Measurements from ENCODE around the gene MACROD2.
"Not testable (repeated sequence)": the region's sequence is repeated elsewhere in the genome, so short reads cannot be mapped to it uniquely, and the experiment has no call there.

Gene MACROD2

GRCh38 chr20:15176929-15177328, 1181.6 kb downstream of the MACROD2 start:
- no peaks in the 10 kb centered on the region for H3K9me3 ChIP-seq (ENCODE audit: low read length)
- H3K36me3 ChIP-seq (ENCODE audit: insufficient read depth, low read length): no peaks in the 10 kb centered on the region
- H2AFZ ChIP-seq (ENCODE audit: low read depth, low read length): no peak overlapping the region
- H3K27me3 ChIP-seq (ENCODE audit: insufficient read depth, low read length): no peaks in the 10 kb centered on the region
- no peak overlapping the region for H3K4me3 ChIP-seq (ENCODE audit: low read length)
- no peaks in the 10 kb centered on the region for H3K4me1 ChIP-seq (ENCODE audit: insufficient read depth, low read length)

GRCh38 chr20:15178581-15178980, 1183.3 kb downstream of the MACROD2 start:
- H3K4me1 ChIP-seq (ENCODE audit: insufficient read depth, low read length): no peaks in the 10 kb centered on the region
- no peaks in the 10 kb centered on the region for H3K27me3 ChIP-seq (ENCODE audit: insufficient read depth, low read length)
- no peak overlapping the region for H3K4me3 ChIP-seq (ENCODE audit: low read length)
- no peaks in the 10 kb centered on the region for H3K36me3 ChIP-seq (ENCODE audit: insufficient read depth, low read length)
- no peak overlapping the region for H2AFZ ChIP-seq (ENCODE audit: low read depth, low read length)
- no peaks in the 10 kb centered on the region for H3K9me3 ChIP-seq (ENCODE audit: low read length)

- no peaks in the 10 kb centered on the region for H3K27me3 ChIP-seq (ENCODE audit: insufficient read depth, low read length)
- no peaks in the 10 kb centered on the region for H3K4me1 ChIP-seq (ENCODE audit: insufficient read depth, low read length)
- no peaks in the 10 kb centered on the region for H3K9me3 ChIP-seq (ENCODE audit: low read length)
- no peaks in the 10 kb centered on the region for H3K36me3 ChIP-seq (ENCODE audit: insufficient read depth, low read length)
- no peak overlapping the region for H2AFZ ChIP-seq (ENCODE audit: low read depth, low read length)
- H3K4me3 ChIP-seq (ENCODE audit: low read length): no peak overlapping the region
Measured at GRCh38 chr20:15179381-15179780, 1184.1 kb downstream of the MACROD2 start.

GRCh38 chr20:15179781-15180180, 1184.5 kb downstream of the MACROD2 start:
- Histone ChIP-seq H3K36me3 (ENCODE audit: insufficient read depth, low read length) (no peaks in the 10 kb centered on the region), H3K9me3 (ENCODE audit: low read length) (no peaks in the 10 kb centered on the region), H2AFZ (ENCODE audit: low read depth, low read length) (no peak overlapping the region), H3K27me3 (ENCODE audit: insufficient read depth, low read length) (no peaks in the 10 kb centered on the region), H3K4me1 (ENCODE audit: insufficient read depth, low read length) (no peaks in the 10 kb centered on the region), H3K4me3 (ENCODE audit: low read length) (no peak overlapping the region)

GRCh38 chr20:15185322-15185721, 1190.0 kb downstream of the MACROD2 start:
- Histone ChIP-seq H3K4me3 (ENCODE audit: low read length) (no peak overlapping the region), H3K36me3 (ENCODE audit: insufficient read depth, low read length) (no peaks in the 10 kb centered on the region), H2AFZ (ENCODE audit: low read depth, low read length) (no peak overlapping the region), H3K27me3 (ENCODE audit: insufficient read depth, low read length) (no peaks in the 10 kb centered on the region), H3K9me3 (ENCODE audit: low read length) (no peaks in the 10 kb centered on the region), H3K4me1 (ENCODE audit: insufficient read depth, low read length) (no peaks in the 10 kb centered on the region)

GRCh38 chr20:15185913-15186312, 1190.6 kb downstream of the MACROD2 start:
- H3K4me3 ChIP-seq (ENCODE audit: low read length): no peak overlapping the region
- H3K36me3 ChIP-seq (ENCODE audit: insufficient read depth, low read length): no peaks in the 10 kb centered on the region
- no peaks in the 10 kb centered on the region for H3K4me1 ChIP-seq (ENCODE audit: insufficient read depth, low read length)
- H3K27me3 ChIP-seq (ENCODE audit: insufficient read depth, low read length): no peaks in the 10 kb centered on the region
- H2AFZ ChIP-seq (ENCODE audit: low read depth, low read length): no peak overlapping the region
- H3K9me3 ChIP-seq (ENCODE audit: low read length): no peaks in the 10 kb centered on the region

GRCh38 chr20:15187612-15188011, 1192.3 kb downstream of the MACROD2 start:
- Histone ChIP-seq H3K27me3 (ENCODE audit: insufficient read depth, low read length) (no peaks in the 10 kb centered on the region), H2AFZ (ENCODE audit: low read depth, low read length) (no peak overlapping the region), H3K4me3 (ENCODE audit: low read length) (no peak overlapping the region), H3K4me1 (ENCODE audit: insufficient read depth, low read length) (no peaks in the 10 kb centered on the region), H3K36me3 (ENCODE audit: insufficient read depth, low read length) (no peaks in the 10 kb centered on the region), H3K9me3 (ENCODE audit: low read length) (no peaks in the 10 kb centered on the region)

- Histone ChIP-seq H3K36me3 (ENCODE audit: insufficient read depth, low read length) (no peaks in the 10 kb centered on the region), H3K4me3 (ENCODE audit: low read length) (no peak overlapping the region), H3K27me3 (ENCODE audit: insufficient read depth, low read length) (no peaks in the 10 kb centered on the region), H3K9me3 (ENCODE audit: low read length) (no peaks in the 10 kb centered on the region), H2AFZ (ENCODE audit: low read depth, low read length) (no peak overlapping the region), H3K4me1 (ENCODE audit: insufficient read depth, low read length) (no peaks in the 10 kb centered on the region)
Measured at GRCh38 chr20:15188415-15188814, 1193.1 kb downstream of the MACROD2 start.

GRCh38 chr20:15191082-15191723, 1195.9 kb downstream of the MACROD2 start:
- Histone ChIP-seq H3K9me3 (ENCODE audit: low read length) (no peaks in the 10 kb centered on the region), H3K4me3 (ENCODE audit: low read length) (no peak overlapping the region), H2AFZ (ENCODE audit: low read depth, low read length) (no peak overlapping the region), H3K4me1 (ENCODE audit: insufficient read depth, low read length) (no peaks in the 10 kb centered on the region), H3K27me3 (ENCODE audit: insufficient read depth, low read length) (no peaks in the 10 kb centered on the region), H3K36me3 (ENCODE audit: insufficient read depth, low read length) (no peaks in the 10 kb centered on the region)

GRCh38 chr20:15195378-15195777, 1200.1 kb downstream of the MACROD2 start:
- no peaks in the 10 kb centered on the region for H3K9me3 ChIP-seq (ENCODE audit: low read length)

GRCh38 chr20:15196547-15197255, 1201.4 kb downstream of the MACROD2 start:
- H3K4me1 ChIP-seq (ENCODE audit: insufficient read depth, low read length): no peaks in the 10 kb centered on the region
- H3K9me3 ChIP-seq (ENCODE audit: low read length): no peaks in the 10 kb centered on the region
- no peak overlapping the region for H2AFZ ChIP-seq (ENCODE audit: low read depth, low read length)
- H3K4me3 ChIP-seq (ENCODE audit: low read length): no peak overlapping the region
- no peaks in the 10 kb centered on the region for H3K27me3 ChIP-seq (ENCODE audit: insufficient read depth, low read length)
- H3K36me3 ChIP-seq (ENCODE audit: insufficient read depth, low read length): no peaks in the 10 kb centered on the region

More at GRCh38 chr20:15195378-15195777, 1200.1 kb downstream of the MACROD2 start:
- Histone ChIP-seq H3K27me3 (ENCODE audit: insufficient read depth, low read length) (no peaks in the 10 kb centered on the region), H2AFZ (ENCODE audit: low read depth, low read length) (no peak overlapping the region), H3K36me3 (ENCODE audit: insufficient read depth, low read length) (no peaks in the 10 kb centered on the region), H3K4me1 (ENCODE audit: insufficient read depth, low read length) (no peaks in the 10 kb centered on the region), H3K4me3 (ENCODE audit: low read length) (no peak overlapping the region)

GRCh38 chr20:15198017-15198416, 1202.7 kb downstream of the MACROD2 start:
- H3K36me3 ChIP-seq (ENCODE audit: insufficient read depth, low read length); H2AFZ ChIP-seq (ENCODE audit: low read depth, low read length); H3K4me1 ChIP-seq (ENCODE audit: insufficient read depth, low read length); H3K27me3 ChIP-seq (ENCODE audit: insufficient read depth, low read length); H3K4me3 ChIP-seq (ENCODE audit: low read length); H3K9me3 ChIP-seq (ENCODE audit: low read length): not testable (repeated sequence)

GRCh38 chr20:15199698-15200097, 1204.4 kb downstream of the MACROD2 start:
- no peaks in the 10 kb centered on the region for H3K36me3 ChIP-seq (ENCODE audit: insufficient read depth, low read length)
- no peak overlapping the region for H2AFZ ChIP-seq (ENCODE audit: low read depth, low read length)
- H3K9me3 ChIP-seq (ENCODE audit: low read length): no peaks in the 10 kb centered on the region
- no peak overlapping the region for H3K4me3 ChIP-seq (ENCODE audit: low read length)
- no peaks in the 10 kb centered on the region for H3K4me1 ChIP-seq (ENCODE audit: insufficient read depth, low read length)
- H3K27me3 ChIP-seq (ENCODE audit: insufficient read depth, low read length): no peaks in the 10 kb centered on the region

GRCh38 chr20:15200147-15200565, 1204.8 kb downstream of the MACROD2 start:
- Histone ChIP-seq H3K9me3 (ENCODE audit: low read length) (no peaks in the 10 kb centered on the region), H3K27me3 (ENCODE audit: insufficient read depth, low read length) (no peaks in the 10 kb centered on the region), H3K36me3 (ENCODE audit: insufficient read depth, low read length) (no peaks in the 10 kb centered on the region), H3K4me3 (ENCODE audit: low read length) (no peak overlapping the region), H3K4me1 (ENCODE audit: insufficient read depth, low read length) (no peaks in the 10 kb centered on the region), H2AFZ (ENCODE audit: low read depth, low read length) (no peak overlapping the region)
